ENCODE measurements around the gene ZNF74. TPM values are rescaled to one million over a fixed set of nuclear protein-coding genes. Genes with fewer than 3 reads are reported as not detected.

Gene ZNF74
- total RNA-seq, 1 donor from 2014 or later: 4.3 TPM

- ChIA-PET CTCF (interaction anchor here (1.0 kb wide), 1 partner anchor 14 kb away, joined by 3 read pairs; no protein-coding TSS in a partner anchor), POLR2A (no interaction called here)
- DNase-seq (no peak), ATAC-seq (ENCODE audit: low read depth) (no peak)
- H3K27ac Mint-ChIP-seq: no peak overlapping the region
- no peaks in the 10 kb centered on the region for H3K36me3 Mint-ChIP-seq (ENCODE audit: low read depth)
- H3K9me3 Mint-ChIP-seq: no peaks in the 10 kb centered on the region
- peak overlapping the region; percentile 64 for H3K4me3 Mint-ChIP-seq
- H3K4me1 Mint-ChIP-seq: peaks cover 32% of the 10 kb centered on the region
- intact Hi-C loops (cut with micrococcal nuclease): no loop called here
- H3K27me3 Mint-ChIP-seq: peaks cover 45% of the 10 kb centered on the region
- no peak for TF ChIP-seq CTCF (IDR thresholded peaks at IDR 0.05)
Measured at GRCh38 chr22:20431511-20432192, 37.7 kb downstream of the ZNF74 start.

- Mint-ChIP-seq H3K9me3 (no peaks in the 10 kb centered on the region), H3K27ac (no peak overlapping the region), H3K4me1 (peaks cover 38% of the 10 kb centered on the region), H3K27me3 (peaks cover 46% of the 10 kb centered on the region), H3K4me3 (peak overlapping the region; percentile 64), H3K36me3 (ENCODE audit: low read depth) (no peaks in the 10 kb centered on the region)
- POLR2A ChIA-PET: no interaction called here
- intact Hi-C loops (cut with micrococcal nuclease): no loop called here
- CTCF ChIA-PET: interaction anchor here (0.7 kb wide), 1 partner anchor 31 kb away, joined by 3 read pairs; no protein-coding TSS in a partner anchor
- no peak for TF ChIP-seq CTCF (IDR thresholded peaks at IDR 0.05)
- ATAC-seq (ENCODE audit: low read depth): no peak
- no peak for DNase-seq
Measured at GRCh38 chr22:20432244-20432686, 38.3 kb downstream of the ZNF74 start.

GRCh38 chr22:20433191-20433590 is 39.2 kb downstream of the ZNF74 start:
- Mint-ChIP-seq H3K9me3 (no peaks in the 10 kb centered on the region), H3K4me3 (no peak overlapping the region), H3K27me3 (peaks cover 45% of the 10 kb centered on the region), H3K4me1 (peaks cover 41% of the 10 kb centered on the region), H3K36me3 (ENCODE audit: low read depth) (no peaks in the 10 kb centered on the region), H3K27ac (no peak overlapping the region)
- intact Hi-C loops (cut with micrococcal nuclease): no loop called here
- ChIA-PET CTCF (no interaction called here), POLR2A (no interaction called here)
- no peak for TF ChIP-seq CTCF (IDR thresholded peaks at IDR 0.05)
- no peak for ATAC-seq (ENCODE audit: low read depth)
- DNase-seq: no peak

GRCh38 chr22:20433686-20434241 is 39.8 kb downstream of the ZNF74 start:
- ATAC-seq (ENCODE audit: low read depth) (no peak), DNase-seq (no peak)
- Mint-ChIP-seq H3K4me1 (peaks cover 45% of the 10 kb centered on the region), H3K27me3 (peaks cover 50% of the 10 kb centered on the region), H3K9me3 (no peaks in the 10 kb centered on the region), H3K27ac (no peak overlapping the region), H3K4me3 (no peak overlapping the region), H3K36me3 (ENCODE audit: low read depth) (no peaks in the 10 kb centered on the region)
- ChIA-PET CTCF (interaction anchor here (1.6 kb wide), 1 partner anchor 23 kb away, joined by 4 read pairs; no protein-coding TSS in a partner anchor), POLR2A (no interaction called here)
- no peak for TF ChIP-seq CTCF (IDR thresholded peaks at IDR 0.05)
- intact Hi-C loops (cut with micrococcal nuclease): no loop called here

- no peak for TF ChIP-seq CTCF (IDR thresholded peaks at IDR 0.05)
- ChIA-PET POLR2A (no interaction called here), CTCF (interaction anchor here (1.6 kb wide), 1 partner anchor 22 kb away, joined by 4 read pairs; no protein-coding TSS in a partner anchor)
- DNase-seq (no peak), ATAC-seq (ENCODE audit: low read depth) (no peak)
- H3K4me3 Mint-ChIP-seq: no peak overlapping the region
- intact Hi-C loops (cut with micrococcal nuclease): no loop called here
- H3K4me1 Mint-ChIP-seq: peaks cover 40% of the 10 kb centered on the region
- no peaks in the 10 kb centered on the region for H3K9me3 Mint-ChIP-seq
- H3K27me3 Mint-ChIP-seq: peaks cover 49% of the 10 kb centered on the region
- H3K36me3 Mint-ChIP-seq (ENCODE audit: low read depth): no peaks in the 10 kb centered on the region
- H3K27ac Mint-ChIP-seq: no peak overlapping the region
Measured at GRCh38 chr22:20434264-20434751, 40.4 kb downstream of the ZNF74 start.
